A549 treated with CORT108297 at 1 μM for 4 hours (cell line): Measurements from ENCODE around the gene AREL1. TPM values are rescaled to one million over a fixed set of nuclear protein-coding genes. Genes with fewer than 3 reads are reported as not detected.

ENCODE experiments used
- total RNA-seq: library from RNA; stranded (reverse); fragments of 200-300 nt; extraction: Qiagen RNA extraction; gene quantifications from 5 replicates; pipeline ENCODE4 v1.2.3, GENCODE V29; 2022

AREL1 gene, protein sequence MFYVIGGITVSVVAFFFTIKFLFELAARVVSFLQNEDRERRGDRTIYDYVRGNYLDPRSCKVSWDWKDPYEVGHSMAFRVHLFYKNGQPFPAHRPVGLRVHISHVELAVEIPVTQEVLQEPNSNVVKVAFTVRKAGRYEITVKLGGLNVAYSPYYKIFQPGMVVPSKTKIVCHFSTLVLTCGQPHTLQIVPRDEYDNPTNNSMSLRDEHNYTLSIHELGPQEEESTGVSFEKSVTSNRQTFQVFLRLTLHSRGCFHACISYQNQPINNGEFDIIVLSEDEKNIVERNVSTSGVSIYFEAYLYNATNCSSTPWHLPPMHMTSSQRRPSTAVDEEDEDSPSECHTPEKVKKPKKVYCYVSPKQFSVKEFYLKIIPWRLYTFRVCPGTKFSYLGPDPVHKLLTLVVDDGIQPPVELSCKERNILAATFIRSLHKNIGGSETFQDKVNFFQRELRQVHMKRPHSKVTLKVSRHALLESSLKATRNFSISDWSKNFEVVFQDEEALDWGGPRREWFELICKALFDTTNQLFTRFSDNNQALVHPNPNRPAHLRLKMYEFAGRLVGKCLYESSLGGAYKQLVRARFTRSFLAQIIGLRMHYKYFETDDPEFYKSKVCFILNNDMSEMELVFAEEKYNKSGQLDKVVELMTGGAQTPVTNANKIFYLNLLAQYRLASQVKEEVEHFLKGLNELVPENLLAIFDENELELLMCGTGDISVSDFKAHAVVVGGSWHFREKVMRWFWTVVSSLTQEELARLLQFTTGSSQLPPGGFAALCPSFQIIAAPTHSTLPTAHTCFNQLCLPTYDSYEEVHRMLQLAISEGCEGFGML
- total RNA-seq, result 22.1 to 27.8 TPM (median 25.4 TPM) in 5 replicates

DNA sequence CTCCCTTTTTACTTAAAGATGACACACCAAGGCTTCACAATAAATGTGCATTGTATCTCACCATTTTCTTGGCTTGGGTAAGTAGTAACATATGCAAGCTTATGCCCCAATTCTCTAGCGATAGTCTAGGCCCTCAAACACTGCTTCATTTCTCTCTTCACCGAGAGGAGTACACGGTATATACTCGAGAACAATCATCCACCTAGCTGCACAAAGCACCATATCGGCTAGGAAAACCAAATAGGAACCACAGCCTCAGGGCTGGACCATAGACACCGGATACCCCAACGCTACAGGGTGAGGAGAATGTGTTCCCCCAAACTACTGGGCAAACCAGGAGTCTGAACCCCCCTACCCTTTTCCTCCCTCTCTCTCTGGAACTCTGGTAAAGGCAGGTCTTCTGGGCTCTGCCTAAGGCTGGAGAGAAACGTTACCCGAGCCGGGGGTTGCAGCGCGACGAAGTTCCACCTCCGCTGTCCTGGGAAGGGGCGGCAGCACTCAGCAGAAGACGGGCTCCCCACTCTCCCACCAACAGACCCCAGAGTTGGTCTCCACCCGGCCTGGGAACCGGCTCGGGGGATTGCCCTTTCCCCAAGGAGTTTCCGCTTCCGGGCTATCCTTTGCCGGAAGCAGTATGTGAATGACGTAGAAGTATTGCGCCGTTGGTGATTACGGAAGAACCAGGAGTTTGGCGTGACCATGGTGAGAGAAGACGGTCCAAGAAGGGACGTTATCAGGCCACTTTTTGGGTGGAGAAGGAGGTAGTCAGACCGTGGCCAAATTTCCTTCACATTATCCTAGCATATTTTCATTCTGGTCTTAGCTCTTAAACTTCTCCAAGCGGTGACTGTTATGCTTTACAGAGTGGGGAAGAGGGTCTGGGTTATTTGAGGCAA is at the start of gene AREL1, which contains the start of gene FCF1:
AREL1 (minus strand) TSS at position 582 of the 896 bp plus-strand sequence. CDS start 27,465 bp downstream, outside the sequence.
FCF1 (plus strand) TSS at position 646 of the 896 bp plus-strand sequence; CDS start at position 700, 54 bp downstream.

DNA sequence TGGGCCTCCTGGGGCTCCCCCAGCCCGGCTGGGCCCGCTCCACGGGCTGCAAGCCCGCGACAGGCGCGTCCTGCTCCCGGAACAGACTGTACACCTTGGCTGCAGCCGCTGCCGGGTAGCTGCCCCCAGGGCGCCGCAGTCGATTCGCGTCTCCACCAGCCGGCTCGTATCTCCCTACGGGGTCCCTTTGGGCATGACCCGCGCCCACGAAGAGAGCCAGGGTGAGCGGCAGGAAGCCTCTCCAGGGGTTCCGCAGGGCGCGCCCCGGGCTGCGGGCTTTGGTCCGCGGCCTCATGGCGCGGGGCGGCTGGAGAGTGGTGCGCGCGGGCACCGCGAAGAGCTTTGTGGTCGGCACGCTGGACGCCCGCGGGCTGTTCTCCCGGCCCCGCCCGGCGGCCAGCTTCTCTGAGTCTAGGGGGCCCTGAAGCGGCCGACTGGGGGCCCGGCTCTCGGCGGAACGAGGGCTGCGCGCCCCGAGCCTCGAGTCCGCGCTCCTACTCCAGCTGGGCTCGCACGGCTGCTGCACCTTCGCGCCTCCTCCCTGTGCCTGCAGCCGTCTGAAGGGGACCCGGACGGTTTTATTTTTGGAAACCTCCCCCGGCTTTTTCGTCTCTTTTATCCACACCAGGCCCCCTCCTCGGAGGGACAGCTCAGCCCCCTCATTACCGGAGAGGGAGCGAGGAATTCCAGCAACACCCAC is 101.1 kb downstream of the AREL1 start, which contains the start of gene LTBP2:
LTBP2 (minus strand) TSS at position 588 of the 700 bp plus-strand sequence; CDS start at position 295, 293 bp downstream.

Other genes with a start within 250 kb of the AREL1 start
- gene NPC2, start 219.8 kb downstream of the AREL1 start, total RNA-seq, result 221 to 331 TPM (median 238 TPM) in 5 replicates
- gene ISCA2, start 219.3 kb downstream of the AREL1 start, total RNA-seq, result 37.9 to 47.9 TPM (median 45.4 TPM) in 5 replicates
- gene LTBP2, start 100.8 kb downstream of the AREL1 start, total RNA-seq, result 9.9 to 14.2 TPM (median 11.0 TPM) in 5 replicates
- 47.2 to 79.4 TPM (median 47.4 TPM) in 5 replicates for gene FCF1, start 64 bp upstream of the AREL1 start, total RNA-seq
- gene YLPM1, start 50.2 kb upstream of the AREL1 start, total RNA-seq, result 33.7 to 49.5 TPM (median 37.9 TPM) in 5 replicates
- not detected in 5 replicates for gene PROX2, start 163.1 kb upstream of the AREL1 start, total RNA-seq
- 92.4 to 101 TPM (median 95.3 TPM) in 5 replicates for gene DLST, start 168.8 kb upstream of the AREL1 start, total RNA-seq
- 0.22 to 0.65 TPM (median 0.47 TPM) in 5 replicates for gene RPS6KL1, start 210.2 kb upstream of the AREL1 start, total RNA-seq
- gene PGF, start 242.5 kb upstream of the AREL1 start, total RNA-seq, result 2.5 to 4.2 TPM (median 3.8 TPM) in 5 replicates